AG04449 (cell line): ENCODE data around the gene GIT2.
"Not testable (repeated sequence)": the region's sequence is repeated elsewhere in the genome, so short reads cannot be mapped to it uniquely, and the experiment has no call there.

Experiments
- CTCF ChIA-PET: fragments of 350-600 bp; formaldehyde crosslinking; extraction: SDS; loops from one replicate; lab custom pipeline; 2021; ENCODE audit warnings: antibody characterized with exemption; lab: Yijun Ruan, JAX
- POLR2A ChIA-PET: fragments of 400-600, 350-600 bp; formaldehyde crosslinking; extraction: SDS; loops from one replicate; lab custom pipeline; 2020; ENCODE audit warnings: antibody characterized with exemption, inconsistent platforms; lab: Yijun Ruan, JAX
- DNase-seq: peaks from one replicate; pipeline ENCODE4 v3.0.0-alpha.2; 2010; ENCODE audit warnings: low read depth, low spot score
- H3K4me3 ChIP-seq: 2 replicates; pipeline ENCODE4 v1.5.1; 2011; ENCODE audit warnings: low read depth, mild to moderate bottlenecking, control low read depth, low read length
- CTCF ChIP-seq: IDR thresholded peaks from one replicate; pipeline ENCODE4 v1.5.1; 2011; ENCODE audit warnings: mild to moderate bottlenecking, moderate library complexity, low read length, control low read depth, inconsistent platforms; ENCODE audit not compliant: insufficient read depth; ENCODE audit errors: missing control alignments

The GIT2 gene

GRCh38 chr12:109910254-109910968 lies 85.8 kb downstream of the GIT2 start:
- TF ChIP-seq CTCF: no peak
- ChIA-PET POLR2A (no interaction called here), CTCF (interaction anchor here (0.6 to 3.2 kb wide), 6 partner anchors 9 to 84 kb away, joined by 3 to 15 read pairs (median 4); no protein-coding TSS in a partner anchor)

GRCh38 chr12:109905301-109905700 lies 90.9 kb downstream of the GIT2 start:
- TF ChIP-seq CTCF: no peak
- CTCF ChIA-PET: interaction anchor here (1.6 kb wide), 1 partner anchor 52 kb away, joined by 9 read pairs; no protein-coding TSS in a partner anchor
- POLR2A ChIA-PET: no interaction called here
- DNase-seq: no peak
- H3K4me3 ChIP-seq: no peak overlapping the region

More at GRCh38 chr12:109910254-109910968, 85.8 kb downstream of the GIT2 start:
- DNase-seq: no peak
- no peak overlapping the region for H3K4me3 ChIP-seq

DNA sequence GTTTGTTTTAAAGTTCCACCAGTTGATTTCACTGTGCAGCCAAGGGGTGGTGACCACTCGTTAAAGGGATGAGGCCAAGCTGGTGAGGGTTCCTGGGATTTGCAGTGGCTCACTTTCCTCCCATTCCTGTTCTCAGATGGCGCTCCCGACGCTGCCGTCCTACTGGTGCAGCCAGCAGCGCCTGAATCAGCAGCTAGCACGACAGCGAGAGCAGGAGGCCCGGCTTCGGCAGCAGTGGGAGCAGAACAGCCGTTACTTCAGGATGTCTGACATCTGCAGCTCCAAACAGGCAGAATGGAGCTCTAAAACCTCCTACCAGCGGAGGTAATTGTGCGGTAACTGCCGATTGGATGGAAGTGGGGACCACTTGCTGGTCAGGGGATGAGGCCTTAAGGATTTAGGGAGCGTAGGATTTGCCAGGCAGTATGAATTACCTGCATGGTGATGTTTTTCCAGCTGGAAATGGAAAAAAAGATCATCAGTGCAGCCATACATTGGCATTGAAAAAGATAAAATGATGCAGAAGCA lies 93.2 kb downstream of the GIT2 start:
- no peak for TF ChIP-seq CTCF
- CTCF ChIA-PET: interaction anchor here (0.9 to 2.0 kb wide), 3 partner anchors 15 to 58 kb away, joined by 3 to 9 read pairs (median 4); no protein-coding TSS in a partner anchor
- no peak overlapping the region for H3K4me3 ChIP-seq
- DNase-seq: no peak
- POLR2A ChIA-PET: no interaction called here

GRCh38 chr12:109900752-109901580 lies 95.2 kb downstream of the GIT2 start:
- H3K4me3 ChIP-seq: peak overlapping the region; percentile 76
- CTCF ChIA-PET: interaction anchor here (0.7 to 1.9 kb wide), 13 partner anchors 9 to 434 kb away, joined by 3 to 9 read pairs (median 4); no protein-coding TSS in a partner anchor
- POLR2A ChIA-PET: interaction anchor here (0.5 to 1.4 kb wide), 3 partner anchors 19 to 95 kb away, joined by 3 to 4 read pairs (median 4); no protein-coding TSS in a partner anchor
- DNase-seq: no peak
- TF ChIP-seq CTCF: no peak

GRCh38 chr12:109899783-109900751 lies 96.1 kb downstream of the GIT2 start, which contains the start of gene TCHP:
TCHP (plus strand) TSS chr12:109900274; CDS start chr12:109903027, 2,753 bp downstream.
- ChIA-PET CTCF (interaction anchor here (0.7 to 2.0 kb wide), 10 partner anchors 13 to 433 kb away, joined by 3 to 8 read pairs (median 5); no protein-coding TSS in a partner anchor), POLR2A (interaction anchor here (1.4 kb wide), 1 partner anchor 46 kb away, joined by 4 read pairs; no protein-coding TSS in a partner anchor)
- DNase-seq: peak; percentile 37
- H3K4me3 ChIP-seq: peak within 1 kb of the TSS; percentile 76
- TF ChIP-seq CTCF: peak; percentile 59

DNA sequence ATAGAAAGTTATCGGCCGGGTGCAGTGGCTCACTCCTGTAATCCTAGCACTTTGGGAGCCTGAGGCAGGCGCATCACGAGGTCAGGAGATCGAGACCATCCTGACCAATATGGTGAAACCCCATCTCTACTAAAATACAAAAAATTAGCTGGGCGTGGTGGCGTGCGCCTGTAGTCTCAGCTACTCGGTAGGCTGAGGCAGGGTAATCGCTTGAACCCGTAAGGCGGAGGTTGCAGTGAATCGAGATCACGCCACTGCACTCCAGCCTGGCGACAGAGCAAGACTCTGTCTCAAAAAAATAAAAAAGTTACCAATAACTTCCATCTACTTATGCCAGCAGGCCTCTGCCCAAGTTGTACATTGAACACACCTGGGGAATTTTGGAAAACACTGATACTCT lies 96.8 kb downstream of the GIT2 start:
- DNase-seq, H3K4me3 ChIP-seq, POLR2A ChIA-PET: not testable (repeated sequence)
- CTCF ChIA-PET: interaction anchor here (1.6 to 2.0 kb wide), 4 partner anchors 29 to 94 kb away, joined by 4 to 7 read pairs (median 5); no protein-coding TSS in a partner anchor
